Measurements from ENCODE around the gene ROBO4. TPM values are rescaled to one million over a fixed set of nuclear protein-coding genes. Genes with fewer than 3 reads are reported as not detected.

The ROBO4 gene
- total RNA-seq, 2 experiments from 2014 or later, result not detected

DNA sequence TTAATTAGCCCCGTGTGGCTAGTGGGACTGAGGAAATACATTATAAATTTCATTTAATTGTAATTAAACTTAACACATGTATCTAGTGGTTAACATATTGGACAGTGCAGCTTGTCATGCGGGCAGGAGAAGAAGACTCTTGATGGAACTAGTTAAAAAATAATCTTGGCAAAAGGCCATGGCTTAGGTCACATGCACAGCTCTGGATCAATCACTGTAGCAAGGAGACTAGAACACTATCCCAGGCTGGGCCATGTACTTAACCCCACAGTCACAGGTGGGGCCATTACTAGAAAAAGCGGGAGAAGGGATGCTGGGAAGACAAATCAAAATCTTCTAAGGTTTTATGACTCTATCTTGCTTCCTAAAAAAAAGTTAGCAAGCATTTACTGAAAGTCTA, 46.9 kb upstream of the ROBO4 start:
- H3K9me2 ChIP-seq (ENCODE audit: insufficient read depth, low read length), result no peaks in the 10 kb centered on the region
- no peak overlapping the region for H3K4me2 ChIP-seq (ENCODE audit: low read length)
- H3K9me3 ChIP-seq (ENCODE audit: low read length), result no peaks in the 10 kb centered on the region
- no peak overlapping the region for H2AFZ ChIP-seq (ENCODE audit: low read length)
- CTCF ChIA-PET (ENCODE audit: unreplicated experiment), result no interaction called here
- no peak overlapping the region for H3K27ac ChIP-seq (ENCODE audit: low read depth, low read length, poor library complexity, severe bottlenecking)
- H3K4me1 ChIP-seq (ENCODE audit: insufficient read depth, low read length, poor library complexity, severe bottlenecking), result no peaks in the 10 kb centered on the region
- no TSS peak for BruUV-seq (replicated peaks)
- intact Hi-C loops (cut with micrococcal nuclease; ENCODE audit: unreplicated experiment), result no loop called here
- no peak for TF ChIP-seq CTCF (conservative IDR thresholded peaks at IDR 0.05; ENCODE audit: low read length)
- no peak for TF ChIP-seq EZH2phosphoT487 (IDR thresholded peaks at IDR 0.05; ENCODE audit: borderline replicate concordance, low read depth, low read length)
- POLR2A ChIA-PET, result interaction anchor here (0.6 to 3.0 kb wide), 3 partner anchors 10 to 134 kb away, joined by 3 to 15 read pairs (median 6); partner anchors contain the start of gene CCDC15
- DNase-seq (ENCODE audit: low spot score), result no peak
- no peaks in the 10 kb centered on the region for H3K79me2 ChIP-seq (ENCODE audit: insufficient read depth, low read depth, low read length)
- no peaks in the 10 kb centered on the region for H4K20me1 ChIP-seq (ENCODE audit: insufficient read depth, low read length)
- no peaks in the 10 kb centered on the region for H3K36me3 ChIP-seq (ENCODE audit: insufficient read depth, low read length)
- no peak overlapping the region for H3K4me3 ChIP-seq (ENCODE audit: low read depth, low read length, poor library complexity, severe bottlenecking)

DNA sequence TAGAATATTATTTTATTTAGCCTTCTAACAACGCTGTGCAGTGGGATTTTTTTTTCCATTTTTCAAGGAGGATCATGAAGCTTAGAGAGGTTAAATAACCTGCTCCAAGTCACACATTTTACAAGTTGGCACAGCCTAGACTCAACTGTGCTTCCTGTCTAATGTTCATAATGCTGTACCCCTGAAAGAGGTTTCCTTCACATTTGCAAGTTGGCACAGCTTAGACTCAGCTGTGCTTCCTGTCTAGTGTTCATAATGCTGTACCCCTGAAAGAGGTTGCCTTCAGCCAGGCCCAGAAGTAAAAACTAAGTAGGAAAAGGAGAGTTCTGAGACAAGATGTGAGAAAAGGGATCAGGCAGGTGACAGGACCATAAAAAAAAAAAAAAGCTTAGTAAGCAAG, 46.1 kb upstream of the ROBO4 start:
- no peak overlapping the region for H3K4me3 ChIP-seq (ENCODE audit: low read depth, low read length, poor library complexity, severe bottlenecking)
- BruUV-seq (replicated peaks), result no TSS peak
- no peaks in the 10 kb centered on the region for H3K4me1 ChIP-seq (ENCODE audit: insufficient read depth, low read length, poor library complexity, severe bottlenecking)
- intact Hi-C loops (cut with micrococcal nuclease; ENCODE audit: unreplicated experiment), result no loop called here
- no peaks in the 10 kb centered on the region for H3K9me3 ChIP-seq (ENCODE audit: low read length)
- H3K36me3 ChIP-seq (ENCODE audit: insufficient read depth, low read length), result no peaks in the 10 kb centered on the region
- no peaks in the 10 kb centered on the region for H3K9me2 ChIP-seq (ENCODE audit: insufficient read depth, low read length)
- no peak overlapping the region for H3K27ac ChIP-seq (ENCODE audit: low read depth, low read length, poor library complexity, severe bottlenecking)
- H3K4me2 ChIP-seq (ENCODE audit: low read length), result no peak overlapping the region
- DNase-seq (ENCODE audit: low spot score), result no peak
- H4K20me1 ChIP-seq (ENCODE audit: insufficient read depth, low read length), result no peaks in the 10 kb centered on the region
- no peak overlapping the region for H2AFZ ChIP-seq (ENCODE audit: low read length)
- CTCF ChIA-PET (ENCODE audit: unreplicated experiment), result no interaction called here
- POLR2A ChIA-PET, result interaction anchor here (0.6 to 3.0 kb wide), 3 partner anchors 11 to 267 kb away, joined by 4 to 15 read pairs (median 8); partner anchors contain the start of gene CCDC15
- no peaks in the 10 kb centered on the region for H3K79me2 ChIP-seq (ENCODE audit: insufficient read depth, low read depth, low read length)
- TF ChIP-seq CTCF (conservative IDR thresholded peaks at IDR 0.05; ENCODE audit: low read length) (no peak), EZH2phosphoT487 (IDR thresholded peaks at IDR 0.05; ENCODE audit: borderline replicate concordance, low read depth, low read length) (no peak)

DNA sequence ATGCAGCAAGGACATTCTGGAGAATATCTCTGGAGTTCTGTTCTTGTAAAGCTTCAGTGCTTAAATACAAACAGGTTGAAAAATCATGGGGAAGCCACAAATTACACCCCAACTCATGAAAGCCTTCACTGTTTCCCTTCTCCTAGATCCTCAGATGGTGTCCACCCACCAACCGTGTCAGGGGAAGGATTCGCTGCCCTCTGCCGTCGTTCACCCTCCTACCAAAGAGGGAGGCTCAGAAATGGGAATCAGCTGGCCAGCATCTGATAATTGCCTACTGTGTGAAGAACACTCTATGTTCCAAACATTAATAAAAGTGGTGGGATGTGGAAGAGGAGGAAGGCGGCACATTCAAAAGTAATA, 45.6 kb upstream of the ROBO4 start:
- H3K4me2 ChIP-seq (ENCODE audit: low read length), result no peak overlapping the region
- POLR2A ChIA-PET, result interaction anchor here (0.7 kb wide), 1 partner anchor 266 kb away, joined by 8 read pairs; no protein-coding TSS in a partner anchor
- TF ChIP-seq CTCF (conservative IDR thresholded peaks at IDR 0.05; ENCODE audit: low read length), result no peak
- TF ChIP-seq EZH2phosphoT487 (IDR thresholded peaks at IDR 0.05; ENCODE audit: borderline replicate concordance, low read depth, low read length), result no peak
- no peaks in the 10 kb centered on the region for H3K9me2 ChIP-seq (ENCODE audit: insufficient read depth, low read length)
- H4K20me1 ChIP-seq (ENCODE audit: insufficient read depth, low read length), result no peaks in the 10 kb centered on the region
- no peaks in the 10 kb centered on the region for H3K9me3 ChIP-seq (ENCODE audit: low read length)
- no peak overlapping the region for H3K27ac ChIP-seq (ENCODE audit: low read depth, low read length, poor library complexity, severe bottlenecking)
- no peak for DNase-seq (ENCODE audit: low spot score)
- no peak overlapping the region for H2AFZ ChIP-seq (ENCODE audit: low read length)
- no peaks in the 10 kb centered on the region for H3K4me1 ChIP-seq (ENCODE audit: insufficient read depth, low read length, poor library complexity, severe bottlenecking)
- CTCF ChIA-PET (ENCODE audit: unreplicated experiment), result no interaction called here
- H3K36me3 ChIP-seq (ENCODE audit: insufficient read depth, low read length), result no peaks in the 10 kb centered on the region
- intact Hi-C loops (cut with micrococcal nuclease; ENCODE audit: unreplicated experiment), result no loop called here
- no TSS peak for BruUV-seq (replicated peaks)
- no peaks in the 10 kb centered on the region for H3K79me2 ChIP-seq (ENCODE audit: insufficient read depth, low read depth, low read length)
- H3K4me3 ChIP-seq (ENCODE audit: low read depth, low read length, poor library complexity, severe bottlenecking), result no peak overlapping the region

All from OCI-LY7 (cell line).